PC-3 (cell line): ENCODE measurements around the gene BICDL2. TPM values are rescaled to one million over a fixed set of nuclear protein-coding genes. Genes with fewer than 3 reads are reported as not detected.
A peak's percentile ranks its signal among the peaks of the same experiment; 100 is the strongest.

Source experiments
- ATAC-seq: fragments of 200-7000 bp; cut with Tn5 transposase; 2 replicates; pipeline ENCODE4 v1.9.1; 2020; ENCODE audit warnings: mild to moderate bottlenecking, moderate library complexity
- BruUV-seq: library from RNA; stranded (reverse); fragments of 400-500 nt; replicated peaks from 2 replicates; lab custom pipeline; 2021; lab: Mats Ljungman, UMichigan
- CTCF ChIA-PET: fragments of 300-600 bp; sonication (Branson Sonifier 250); formaldehyde crosslinking; loops from one replicate; lab custom pipeline; 2022; ENCODE audit warnings: antibody characterized with exemption; lab: Charles Lee
- POLR2A ChIA-PET: fragments of 300-600 bp; sonication (Branson Sonifier 250); formaldehyde crosslinking; loops from one replicate; lab custom pipeline; 2022; ENCODE audit warnings: antibody characterized with exemption; ENCODE audit not compliant: unreplicated experiment; lab: Charles Lee
- DNase-seq: peaks from one replicate; pipeline ENCODE4 v3.0.0-alpha.2; 2015
- H2AFZ ChIP-seq: fragments of 300-600 bp; sonication (generic); 2 replicates; pipeline ENCODE4 v1.6.0; 2016; ENCODE audit warnings: antibody characterized with exemption, low read length
- H3F3A ChIP-seq: fragments of 300-600 bp; sonication (generic); one replicate; pipeline ENCODE4 v1.6.0; 2017; ENCODE audit warnings: antibody characterized with exemption, low read length, control low read depth, mild to moderate bottlenecking; ENCODE audit not compliant: unreplicated experiment
- H3K27ac ChIP-seq: fragments of 300-600 bp; sonication (generic); 2 replicates; pipeline ENCODE4 v1.5.1; 2016; ENCODE audit warnings: mild to moderate bottlenecking, low read length
- H3K27me3 ChIP-seq: fragments of 300-600 bp; sonication (generic); 2 replicates; pipeline ENCODE4 v1.6.1; 2016; ENCODE audit warnings: low read length, mixed read lengths
- H3K36me3 ChIP-seq: fragments of 300-600 bp; sonication (generic); 2 replicates; pipeline ENCODE4 v1.6.1; 2016; ENCODE audit warnings: low read depth, mixed run types, low read length, mixed read lengths
- H3K4me1 ChIP-seq: fragments of 300-600 bp; sonication (generic); 2 replicates; pipeline ENCODE4 v1.5.1; 2016; ENCODE audit warnings: low read length; ENCODE audit not compliant: insufficient read depth
- H3K4me2 ChIP-seq: fragments of 300-600 bp; sonication (generic); 2 replicates; pipeline ENCODE4 v1.6.0; 2016; ENCODE audit warnings: low read length
- H3K4me3 ChIP-seq: fragments of 300-600 bp; sonication (generic); 2 replicates; pipeline ENCODE4 v1.5.1; 2016; ENCODE audit warnings: mild to moderate bottlenecking, low read length, mixed read lengths
- H3K79me2 ChIP-seq: fragments of 300-600 bp; sonication (generic); 2 replicates; pipeline ENCODE4 v1.6.1; 2017; ENCODE audit warnings: low read length, mixed read lengths
- H3K9ac ChIP-seq: fragments of 300-600 bp; sonication (generic); 2 replicates; pipeline ENCODE4 v1.6.0; 2016; ENCODE audit warnings: mild to moderate bottlenecking, low read length
- H3K9me2 ChIP-seq: fragments of 300-600 bp; sonication (generic); replicated peaks from 2 replicates; pipeline ENCODE4 v1.6.1; 2016; ENCODE audit warnings: mixed run types, low read length, mixed read lengths
- H3K9me3 ChIP-seq: fragments of 300-600 bp; sonication (generic); 2 replicates; pipeline ENCODE4 v1.6.1; 2016; ENCODE audit warnings: low read length, mixed read lengths
- H4K20me1 ChIP-seq: fragments of 300-600 bp; sonication (generic); 2 replicates; pipeline ENCODE4 v1.6.1; 2016; ENCODE audit warnings: low read length, mixed read lengths
- CTCF ChIP-seq: fragments of 300-600 bp; sonication (generic); conservative IDR thresholded peaks from 2 replicates; pipeline ENCODE4 v1.5.1; 2017; ENCODE audit warnings: antibody characterized with exemption, low read depth, mild to moderate bottlenecking, low read length
- EZH2 ChIP-seq: fragments of 300-600 bp; sonication (generic); IDR thresholded peaks from one replicate; pipeline ENCODE4 v1.6.1; 2017; ENCODE audit warnings: antibody characterized with exemption, mild to moderate bottlenecking, low read length; ENCODE audit not compliant: unreplicated experiment
- EZH2phosphoT487 ChIP-seq: fragments of 300-600 bp; sonication (generic); IDR thresholded peaks from 2 replicates; pipeline ENCODE4 v1.6.1; 2018; ENCODE audit warnings: mild to moderate bottlenecking, antibody characterized with exemption, low read length, borderline replicate concordance
- intact Hi-C: fragments of 100-400 bp; cut with micrococcal nuclease; formaldehyde crosslinking; loops from 2 replicates; pipeline ENCODE4 v1.9.0; 2023
- total RNA-seq: library from RNA; depleted of rRNA; stranded (reverse); fragments of >200 nt; gene quantifications from 2 replicates; pipeline ENCODE4 v1.2.3, GENCODE V29; 2014

Gene BICDL2
- total RNA-seq, 1 experiment from 2014 or later = 16.3 TPM

- TF ChIP-seq EZH2phosphoT487 = no peak
- no peak for TF ChIP-seq CTCF
- Histone ChIP-seq H3K4me3 (no peak overlapping the region), H2AFZ (no peak overlapping the region), H3K27me3 (no peaks in the 10 kb centered on the region), H3F3A (no peaks in the 10 kb centered on the region), H4K20me1 (no peaks in the 10 kb centered on the region), H3K9me3 (no peaks in the 10 kb centered on the region), H3K36me3 (peaks cover 10% of the 10 kb centered on the region), H3K4me1 (peaks cover 23% of the 10 kb centered on the region), H3K9ac (no peak overlapping the region), H3K79me2 (peaks cover 12% of the 10 kb centered on the region), H3K9me2 (no peaks in the 10 kb centered on the region), H3K27ac (no peak overlapping the region), H3K4me2 (no peak overlapping the region)
- no peak for ATAC-seq
- no peak for DNase-seq
- ChIA-PET POLR2A (no interaction called here), CTCF (no interaction called here)
- intact Hi-C loops = no loop called here
- no TSS peak for BruUV-seq
Observed at GRCh38 chr16:3025032-3026002, 11.4 kb downstream of the BICDL2 start.

- ChIA-PET CTCF (interaction anchor here (0.5 to 1.8 kb wide), 3 partner anchors 8 to 14 kb away, joined by 3 to 6 read pairs (median 3); no protein-coding TSS in a partner anchor), POLR2A (interaction anchor here (0.6 kb wide), 2 partner anchors 367 to 1409 kb away, joined by 3 to 5 read pairs; no protein-coding TSS in a partner anchor)
- Histone ChIP-seq H3K27ac (peak within 1 kb of the TSS; percentile 100), H2AFZ (no peak within 1 kb of the TSS), H3K9ac (peak within 1 kb of the TSS; percentile 91), H3K9me2 (no peaks in the 10 kb centered on the region), H3K36me3 (peaks cover 10% of the 10 kb centered on the region), H3K4me2 (peak within 1 kb of the TSS; percentile 99), H3F3A (no peaks in the 10 kb centered on the region), H3K9me3 (no peaks in the 10 kb centered on the region), H4K20me1 (no peaks in the 10 kb centered on the region), H3K4me1 (peaks cover 23% of the 10 kb centered on the region), H3K27me3 (no peaks in the 10 kb centered on the region), H3K4me3 (peak within 1 kb of the TSS; percentile 94), H3K79me2 (peaks cover 12% of the 10 kb centered on the region)
- intact Hi-C loops = loop anchor here (1.0 kb wide), 1 partner anchor 44 kb away; the partner anchor contains the start of gene PKMYT1
- TF ChIP-seq CTCF (no peak), EZH2 (no peak)
- ATAC-seq (peak; percentile 35), DNase-seq (peak; percentile 96)
- BruUV-seq = TSS peak; percentile 1
Observed at GRCh38 chr16:3023669-3024478, 12.9 kb downstream of the BICDL2 start, which contains the start of the genes HCFC1R1 and THOC6. Gene HCFC1R1, minus strand, starts transcription at chr16:3023942. Its CDS starts 1 bp downstream, at chr16:3023941. Gene THOC6, plus strand, starts transcription at chr16:3024035. Its CDS starts 292 bp downstream, at chr16:3024327.
